HG03196 (cell line): Measurements from ENCODE around the gene SPG7.

Source experiments
- ATAC-seq: cut with Tn5 transposase; IDR thresholded peaks from one replicate; pipeline ENCODE4 v1.9.1; 2021; ENCODE audit not compliant: unreplicated experiment

The SPG7 gene

GRCh38 chr16:89511374-89511773, 3.2 kb downstream of the SPG7 start:
- no peak for ATAC-seq

GRCh38 chr16:89512453-89512852, 4.2 kb downstream of the SPG7 start:
- no peak for ATAC-seq

- no peak for ATAC-seq
These were observed 8.9 kb downstream of the SPG7 start for GRCh38 chr16:89517128-89517527.

GRCh38 chr16:89519881-89520280, 11.7 kb downstream of the SPG7 start:
- ATAC-seq = no peak

- no peak for ATAC-seq
These were observed 14.1 kb downstream of the SPG7 start for GRCh38 chr16:89522287-89522686.

- ATAC-seq = no peak
These were observed 15.6 kb downstream of the SPG7 start for GRCh38 chr16:89523680-89524344.

GRCh38 chr16:89525146-89525913, 17.1 kb downstream of the SPG7 start:
- no peak for ATAC-seq

- ATAC-seq = no peak
These were observed 20.9 kb downstream of the SPG7 start for GRCh38 chr16:89529097-89529496.

- no peak for ATAC-seq
These were observed 22.5 kb downstream of the SPG7 start for GRCh38 chr16:89530401-89531381.

- ATAC-seq = no peak
These were observed 23.8 kb downstream of the SPG7 start for GRCh38 chr16:89531821-89532526.

GRCh38 chr16:89534252-89534756, 26.1 kb downstream of the SPG7 start:
- no peak for ATAC-seq

- no peak for ATAC-seq
These were observed 28.2 kb downstream of the SPG7 start for GRCh38 chr16:89536371-89536770.

- ATAC-seq = no peak
These were observed 28.8 kb downstream of the SPG7 start for GRCh38 chr16:89536886-89537548.

GRCh38 chr16:89537549-89537925, 29.3 kb downstream of the SPG7 start:
- no peak for ATAC-seq

- no peak for ATAC-seq
These were observed 30.1 kb downstream of the SPG7 start for GRCh38 chr16:89538286-89538685.

- no peak for ATAC-seq
These were observed 32.4 kb downstream of the SPG7 start for GRCh38 chr16:89540557-89540956.

GRCh38 chr16:89541792-89542191, 33.6 kb downstream of the SPG7 start:
- ATAC-seq = no peak

- ATAC-seq = no peak
These were observed 35.9 kb downstream of the SPG7 start for GRCh38 chr16:89544113-89544512.

- ATAC-seq = no peak
These were observed 36.5 kb downstream of the SPG7 start for GRCh38 chr16:89544713-89545043.
